ENCODE results near the gene SLC27A1.
"Not testable (repeated sequence)": the region's sequence is repeated elsewhere in the genome, so short reads cannot be mapped to it uniquely, and the experiment has no call there.

SLC27A1 gene

DNA sequence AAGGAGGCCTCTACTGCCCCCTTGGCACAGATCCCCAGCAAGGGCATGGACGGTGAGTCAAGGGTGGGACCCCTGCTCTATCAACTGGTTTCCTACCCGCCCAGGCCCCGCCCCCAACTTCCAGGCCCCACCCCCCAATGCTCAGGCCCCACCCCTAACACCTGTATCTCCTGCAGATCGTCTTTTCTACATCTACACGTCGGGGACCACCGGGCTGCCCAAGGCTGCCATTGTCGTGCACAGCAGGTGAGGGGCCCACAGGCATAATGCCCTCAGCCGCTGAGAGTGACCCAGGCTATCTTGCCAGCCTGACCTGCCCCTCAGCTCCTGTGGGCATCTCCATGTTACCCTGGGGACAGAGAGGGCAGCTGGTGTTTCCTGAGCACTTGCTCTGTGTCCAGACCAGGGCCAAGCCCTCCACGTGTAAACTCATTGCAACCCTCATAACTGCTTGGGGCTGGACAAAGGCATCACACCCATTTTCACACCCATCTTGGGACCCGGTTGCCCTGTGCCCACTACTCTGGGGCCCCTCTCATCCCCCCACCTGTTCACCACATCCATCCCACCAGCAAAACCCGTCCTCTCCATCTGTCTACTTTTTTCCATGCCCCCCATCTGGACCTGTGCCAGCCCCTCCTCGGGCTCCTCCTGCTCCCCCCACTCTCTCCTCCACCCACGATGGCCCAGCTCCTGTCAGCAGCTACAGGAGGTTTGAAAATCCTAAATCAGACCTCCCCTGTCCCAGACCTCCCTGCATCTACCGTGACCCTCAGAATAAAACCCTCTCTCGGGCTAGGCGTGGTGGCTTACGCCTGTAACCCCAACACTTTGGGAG is 17.2 kb downstream of the SLC27A1 start:
- no peak for DNase-seq (ENCODE audit: low read depth)

DNA sequence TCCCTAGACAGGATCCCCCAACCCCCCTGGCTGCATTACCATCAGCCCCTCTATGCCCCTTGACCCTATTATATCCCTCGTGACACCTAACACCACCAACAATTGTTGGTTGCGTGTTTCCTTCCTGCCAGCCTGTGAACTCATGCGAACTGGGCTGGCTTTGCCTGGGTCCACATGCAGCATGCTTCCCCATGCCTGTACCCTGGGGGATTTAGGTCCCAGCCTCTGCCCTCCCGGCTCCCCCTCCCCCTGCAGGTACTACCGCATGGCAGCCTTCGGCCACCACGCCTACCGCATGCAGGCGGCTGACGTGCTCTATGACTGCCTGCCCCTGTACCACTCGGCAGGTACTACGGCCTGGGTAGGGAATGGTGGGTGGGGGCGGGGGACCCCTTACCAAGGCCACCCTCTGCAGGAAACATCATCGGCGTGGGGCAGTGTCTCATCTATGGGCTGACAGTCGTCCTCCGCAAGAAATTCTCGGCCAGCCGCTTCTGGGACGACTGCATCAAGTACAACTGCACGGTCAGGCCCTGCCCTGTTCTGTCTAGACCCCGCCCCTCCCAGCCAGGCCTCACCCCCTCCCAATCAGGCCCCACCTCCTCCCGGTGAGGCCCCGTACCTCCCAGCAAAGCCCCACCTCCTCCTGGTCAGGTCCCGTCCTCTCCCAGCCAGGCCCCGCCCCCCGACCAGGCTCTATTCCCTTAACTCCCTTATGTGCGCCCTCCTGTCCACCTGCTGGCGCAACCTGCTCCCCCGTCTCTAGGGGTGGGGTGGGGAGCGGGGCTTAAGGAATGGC is 18.5 kb downstream of the SLC27A1 start:
- DNase-seq (ENCODE audit: low read depth): no peak

DNA sequence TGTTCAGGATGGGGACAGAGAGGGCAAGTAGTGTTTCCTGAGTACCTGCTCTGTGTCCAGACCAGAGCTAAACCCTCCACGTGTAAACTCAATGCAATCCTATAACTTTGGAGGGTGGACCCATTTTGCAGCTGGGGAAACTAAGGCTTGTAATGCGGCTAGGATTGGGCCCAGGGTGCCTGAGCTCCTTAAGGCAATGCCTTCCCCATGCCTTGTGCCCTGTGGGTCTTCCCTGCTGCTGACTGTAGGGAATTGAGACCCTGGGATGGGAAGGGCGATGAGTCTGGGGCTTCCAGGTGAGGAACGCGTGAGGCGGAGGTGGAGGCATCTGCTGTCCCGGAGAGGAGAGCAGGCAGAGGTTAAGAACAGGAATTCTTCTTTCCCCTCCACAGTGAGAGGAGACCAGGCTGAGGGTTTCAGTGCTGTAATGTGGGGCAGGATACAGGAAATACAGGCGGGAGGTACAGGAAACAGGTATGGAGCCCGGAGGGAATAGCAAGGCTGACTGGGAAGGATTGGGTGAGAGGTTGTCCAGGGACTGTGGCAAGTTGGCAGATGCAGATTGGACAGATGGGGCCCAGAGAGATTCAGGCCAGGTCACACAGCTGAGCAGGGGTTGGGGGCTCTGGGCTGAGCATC is 19.2 kb downstream of the SLC27A1 start:
- DNase-seq (ENCODE audit: low read depth): no peak

GRCh38 chr19:17490411-17490810 is 20.1 kb downstream of the SLC27A1 start:
- DNase-seq (ENCODE audit: low read depth): no peak

GRCh38 chr19:17491287-17491686 is 21.0 kb downstream of the SLC27A1 start:
- DNase-seq (ENCODE audit: low read depth): no peak

DNA sequence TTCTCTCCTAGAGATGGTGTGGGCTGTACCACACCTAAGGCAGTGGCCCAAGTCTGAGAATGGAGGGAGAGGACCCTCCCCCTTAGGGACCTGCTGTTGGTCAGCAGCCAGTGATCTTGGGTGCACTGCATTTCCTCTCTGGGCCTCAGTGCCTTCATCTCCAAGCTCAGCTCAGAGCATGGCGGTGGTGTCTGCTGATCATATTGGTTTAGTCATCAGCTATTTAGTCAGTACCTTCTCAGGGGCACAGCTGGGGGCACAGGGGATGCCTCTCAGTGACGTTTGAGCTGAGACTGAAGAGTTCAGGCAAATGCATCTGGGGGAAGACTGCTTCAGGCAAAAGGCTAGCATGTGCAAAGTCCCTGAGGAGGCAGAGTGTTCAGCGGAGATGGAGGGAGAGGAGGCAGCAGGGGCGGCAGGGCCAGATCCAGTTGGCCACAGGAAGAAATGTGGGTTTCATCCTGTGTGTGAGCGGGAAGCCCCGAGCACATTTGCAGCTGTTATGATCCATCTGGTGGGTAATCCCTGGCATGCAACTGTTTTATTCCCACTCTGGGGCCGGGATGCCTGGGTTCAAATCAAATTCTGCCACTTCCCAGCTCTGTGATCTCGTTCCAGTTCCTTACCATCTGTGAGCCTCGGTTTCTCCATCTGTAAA is 25.4 kb downstream of the SLC27A1 start:
- no peak for DNase-seq (ENCODE audit: low read depth)

DNA sequence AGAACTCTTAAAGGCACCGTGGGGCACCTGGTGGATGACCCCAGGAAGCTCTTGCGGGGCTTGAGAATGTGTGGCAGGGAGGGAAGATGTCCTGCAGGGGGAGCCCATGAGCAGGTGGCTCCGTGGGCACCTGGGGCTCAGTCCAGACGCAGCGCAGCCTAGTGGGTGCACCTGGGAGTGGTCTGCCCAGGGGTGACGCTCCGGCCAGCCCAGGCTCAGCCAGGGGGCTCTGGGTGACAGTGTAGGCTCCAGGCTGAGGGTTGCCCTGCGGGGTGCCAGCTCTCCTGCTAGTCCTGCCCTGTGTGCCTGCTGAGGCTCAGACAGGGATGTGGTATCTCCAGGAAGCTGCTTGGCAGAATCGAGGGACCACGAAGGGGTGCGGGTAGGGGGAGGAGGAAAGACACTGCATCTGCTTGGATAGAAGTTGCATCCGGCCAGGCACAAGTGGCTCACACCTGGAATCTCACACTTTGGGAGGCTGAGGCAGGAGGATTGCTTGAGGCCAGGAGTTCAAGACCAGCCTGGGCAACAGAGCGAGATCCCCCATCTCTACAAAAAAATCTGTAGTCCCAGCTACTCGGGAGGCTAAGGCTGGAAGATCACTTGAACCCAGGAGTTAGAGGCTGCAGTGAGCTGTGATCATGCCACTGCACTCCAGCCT is 26.1 kb downstream of the SLC27A1 start:
- DNase-seq (ENCODE audit: low read depth): peak; percentile 62

GRCh38 chr19:17497149-17497798 is 26.9 kb downstream of the SLC27A1 start:
- DNase-seq (ENCODE audit: low read depth): no peak

- not testable (repeated sequence) for DNase-seq (ENCODE audit: low read depth)
Measured at GRCh38 chr19:17499025-17499424, 28.7 kb downstream of the SLC27A1 start.

DNA sequence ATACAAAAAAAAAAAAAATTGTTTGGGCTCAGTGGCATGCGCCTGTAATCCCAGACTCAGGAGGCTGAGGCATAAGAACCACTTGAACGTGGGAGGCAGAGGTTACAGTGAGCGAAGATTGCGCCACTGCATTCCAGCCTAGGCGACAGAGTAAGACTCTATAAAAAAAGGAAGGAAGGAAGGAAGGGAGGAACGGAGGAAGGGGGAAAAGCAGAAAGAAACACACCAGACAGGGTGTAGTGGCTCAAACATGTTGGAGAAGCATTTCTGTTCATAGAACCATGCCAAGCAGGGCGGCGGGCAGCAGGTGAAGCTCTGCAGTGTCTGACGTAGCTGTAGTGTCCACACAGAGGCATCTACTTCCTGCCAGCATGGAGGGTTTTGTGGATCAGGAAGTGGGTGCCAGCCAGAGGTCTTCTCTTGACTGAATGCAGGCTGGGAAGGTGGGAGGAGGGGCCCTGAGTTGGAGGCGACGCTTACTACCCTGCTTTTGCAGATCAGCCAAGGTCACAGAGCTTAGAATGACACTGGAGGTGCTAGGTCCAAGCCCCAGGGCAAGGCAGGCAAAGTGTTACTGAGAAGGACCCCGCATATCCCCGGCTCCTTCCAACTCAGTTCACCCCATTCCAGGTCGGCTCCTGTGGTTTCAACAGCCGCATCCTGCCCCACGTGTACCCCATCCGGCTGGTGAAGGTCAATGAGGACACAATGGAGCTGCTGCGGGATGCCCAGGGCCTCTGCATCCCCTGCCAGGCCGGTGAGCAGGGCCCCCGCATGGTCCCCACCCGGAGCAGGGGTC is 29.5 kb downstream of the SLC27A1 start:
- peak; percentile 47 for DNase-seq (ENCODE audit: low read depth)

DNA sequence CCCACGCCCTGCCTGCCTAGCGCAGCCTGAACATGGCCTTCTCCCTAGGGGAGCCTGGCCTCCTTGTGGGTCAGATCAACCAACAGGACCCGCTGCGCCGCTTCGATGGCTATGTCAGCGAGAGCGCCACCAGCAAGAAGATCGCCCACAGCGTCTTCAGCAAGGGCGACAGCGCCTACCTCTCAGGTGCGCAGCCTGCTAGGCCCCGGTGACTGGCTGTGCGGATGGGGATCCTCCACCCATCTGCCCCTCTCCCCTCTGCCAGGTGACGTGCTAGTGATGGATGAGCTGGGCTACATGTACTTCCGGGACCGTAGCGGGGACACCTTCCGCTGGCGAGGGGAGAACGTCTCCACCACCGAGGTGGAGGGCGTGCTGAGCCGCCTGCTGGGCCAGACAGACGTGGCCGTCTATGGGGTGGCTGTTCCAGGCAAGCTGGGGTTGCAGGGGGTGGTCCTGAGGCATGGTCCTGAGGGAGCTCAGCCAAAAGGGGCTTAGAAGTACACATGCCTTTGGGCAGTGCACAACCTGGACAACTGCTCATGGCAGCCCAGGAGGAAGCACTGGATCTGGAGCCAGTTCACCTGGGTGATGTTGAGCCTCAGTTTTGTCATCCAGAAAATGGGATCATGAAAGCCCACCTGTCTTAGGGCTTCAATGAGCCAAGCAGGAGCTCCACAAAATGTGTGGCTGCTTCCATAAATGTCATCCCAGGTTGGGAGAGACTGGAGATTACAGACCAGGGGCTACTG is 30.3 kb downstream of the SLC27A1 start:
- DNase-seq (ENCODE audit: low read depth): no peak

- DNase-seq (ENCODE audit: low read depth): no peak
Measured at GRCh38 chr19:17503240-17503639, 32.9 kb downstream of the SLC27A1 start.

- DNase-seq (ENCODE audit: low read depth): no peak
Measured at GRCh38 chr19:17504030-17504429, 33.7 kb downstream of the SLC27A1 start.

GRCh38 chr19:17504456-17504855 is 34.1 kb downstream of the SLC27A1 start:
- DNase-seq (ENCODE audit: low read depth): no peak

- no peak for DNase-seq (ENCODE audit: low read depth)
Measured at GRCh38 chr19:17505223-17505622, 34.9 kb downstream of the SLC27A1 start.

DNA sequence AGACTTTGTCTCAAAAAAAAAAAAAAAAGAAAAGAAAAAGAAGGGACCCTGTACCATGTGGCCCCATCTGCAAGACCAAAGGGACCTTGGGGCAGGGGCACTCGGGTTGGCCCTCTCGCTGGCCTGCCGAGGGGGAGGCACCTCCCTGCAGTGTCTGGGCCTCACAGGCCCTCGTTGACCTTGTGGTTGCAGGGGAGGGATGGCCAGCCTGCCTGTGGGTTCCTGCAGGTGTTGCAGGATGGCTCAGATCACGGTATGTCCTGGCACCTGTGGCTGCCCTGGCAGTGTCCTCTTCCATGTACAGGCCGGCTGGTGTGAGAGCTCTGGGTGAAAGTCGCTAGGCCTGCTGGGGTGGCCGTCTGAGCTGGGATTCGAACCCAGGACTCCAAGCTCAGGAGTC is 36.4 kb downstream of the SLC27A1 start:
- no peak for DNase-seq (ENCODE audit: low read depth)

GRCh38 chr19:17508558-17508933 is 38.2 kb downstream of the SLC27A1 start:
- DNase-seq (ENCODE audit: low read depth): not testable (repeated sequence)

DNA sequence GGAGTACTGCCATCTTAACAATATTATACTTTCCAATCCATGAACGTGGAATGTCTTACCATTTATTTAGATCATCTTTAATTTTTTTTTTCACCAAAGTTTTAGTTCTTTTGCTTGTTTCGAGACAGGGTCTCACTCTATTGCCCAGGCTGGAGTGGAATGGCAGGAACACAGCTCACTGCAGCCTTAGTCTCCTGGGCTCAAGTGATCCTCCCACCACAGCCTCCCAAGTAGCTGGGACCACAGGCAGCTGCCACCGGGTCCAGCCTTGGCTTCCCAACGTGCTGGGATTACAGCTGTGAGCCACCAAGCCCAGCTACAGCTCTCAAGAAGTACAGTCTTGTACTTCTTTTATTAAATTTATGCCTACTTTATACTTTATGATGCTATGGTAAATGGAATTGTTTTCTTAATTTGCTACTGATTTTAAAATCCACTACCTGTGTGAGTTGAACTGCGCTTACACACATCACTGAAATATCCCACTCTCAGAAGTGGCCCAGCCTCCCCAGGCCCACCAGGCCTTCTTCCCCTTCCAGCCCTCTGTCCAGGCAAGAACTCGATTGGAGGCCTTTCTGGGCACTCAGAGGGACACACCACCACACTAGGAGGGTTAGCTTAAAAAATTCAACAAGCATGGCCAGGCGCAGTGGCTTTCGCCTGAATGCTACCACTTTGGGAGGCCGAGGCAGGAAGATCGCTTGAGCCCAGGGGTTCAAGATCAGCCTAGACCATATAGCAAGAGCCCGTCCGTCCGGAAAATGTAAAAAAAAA is 40.1 kb downstream of the SLC27A1 start:
- DNase-seq (ENCODE audit: low read depth): no peak
